Testis (tissue), 3 donors: ENCODE measurements around the gene MAGOH. TPM values are rescaled to one million over a fixed set of nuclear protein-coding genes. Genes with fewer than 3 reads are reported as not detected.

Source experiments
- DNase-seq: peaks from one replicate; pipeline ENCODE4 v3.0.0-alpha.2; 2019
- H3K27ac ChIP-seq, 2 donors: fragments of 200-600 bp; sonication (generic); one replicate each; pipeline ENCODE4 v1.5.1; 2019
- H3K27me3 ChIP-seq: fragments of 200-600 bp; sonication (generic); one replicate; pipeline ENCODE4 v1.5.1; 2019
- H3K36me3 ChIP-seq: fragments of 200-600 bp; sonication (generic); one replicate; pipeline ENCODE4 v1.5.1; 2017; ENCODE audit warnings: low read depth; ENCODE audit errors: missing control alignments
- H3K4me1 ChIP-seq: fragments of 200-600 bp; sonication (generic); one replicate; pipeline ENCODE4 v1.5.1; 2019
- H3K4me3 ChIP-seq, 2 donors: fragments of 200-600 bp; sonication (generic); one replicate each; pipeline ENCODE4 v1.5.1; 2017 to 2019
- H3K9me3 ChIP-seq: fragments of 200-600 bp; sonication (generic); one replicate; pipeline ENCODE4 v1.5.1; 2017
- POLR2A ChIP-seq: fragments of 450-650 bp; IDR thresholded peaks from one replicate; pipeline ENCODE4 v1.6.1; 2017; ENCODE audit warnings: antibody characterized with exemption, mild to moderate bottlenecking, moderate library complexity
- WGBS, 2 donors: methylation state at CpG; one replicate each; pipeline ENCODE4 v1.1.5; 2018; 5-methylcytosine and 5-hydroxymethylcytosine counted together
- intact Hi-C: fragments of 100-400 bp; cut with DNase I; formaldehyde crosslinking; loops from one replicate; pipeline ENCODE4 v1.15.1; 2023; ENCODE audit warnings: low total_unique reads
- polyA plus RNA-seq: library from polyadenylated mRNA; stranded (reverse); fragments of 350-450 nt; fragmentation: Illumina TruSeq; extraction: RNeasy Lipid Tissue Mini Kit (QIAGEN cat#74804); gene quantifications from one replicate; pipeline ENCODE4 v1.2.3, GENCODE V29; 2014; ENCODE audit warnings: low read depth, low replicate concordance; ENCODE audit not compliant: insufficient read depth
- total RNA-seq, 2 donors: library from RNA; depleted of rRNA; stranded (reverse); fragments of >200 nt; gene quantifications; one replicate each; pipeline ENCODE4 v1.2.3, GENCODE V29; 2016
- TF ChIP-seq, protein P1 (sequence below), 3 experiments: fragments of 450-650 bp in 2 of 3; fragments of 200-600 bp in 1 of 3; sonication (generic) in 1 of 3; IDR thresholded peaks; one replicate each; pipeline ENCODE4 v1.5.1; 2016 to 2019; ENCODE audit warnings: antibody characterized with exemption in 3 of 3, mild to moderate bottlenecking in 2 of 3, moderate library complexity in 1 of 3

The MAGOH gene
- total and polyA plus RNA-seq, 3 donors from 2014 or later, result 32.0 to 50.0 (median 39.1) TPM

DNA sequence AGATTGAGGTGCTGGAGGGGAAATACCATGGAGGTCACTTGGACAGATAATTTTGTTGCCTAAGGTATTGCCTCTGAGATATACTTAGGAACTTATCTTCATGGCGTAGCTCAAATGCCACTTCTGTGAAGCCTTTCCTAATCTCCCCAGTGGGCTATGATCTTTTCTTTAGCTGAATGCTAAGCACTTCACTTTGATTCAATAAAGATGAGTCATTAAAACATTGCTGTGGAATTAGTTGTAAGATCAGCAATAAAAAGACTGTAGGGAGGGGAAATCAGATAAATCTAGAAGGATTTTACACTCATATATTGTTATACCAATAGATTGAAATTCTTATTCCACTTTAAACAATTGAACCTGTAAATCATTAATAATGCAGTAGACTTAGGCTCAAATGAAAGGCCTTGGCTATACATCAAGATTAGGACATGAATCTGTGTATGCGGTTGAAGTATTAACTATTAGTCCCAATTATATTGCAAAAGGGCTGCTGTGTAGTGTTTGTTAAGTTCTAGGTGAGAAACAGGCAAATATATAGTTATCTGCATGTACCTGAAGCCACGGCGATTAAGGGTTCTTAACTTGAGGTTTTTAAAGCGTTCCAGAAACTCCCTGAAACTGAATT is 19.2 kb upstream of the MAGOH start:
- TF ChIP-seq, protein P1, sequence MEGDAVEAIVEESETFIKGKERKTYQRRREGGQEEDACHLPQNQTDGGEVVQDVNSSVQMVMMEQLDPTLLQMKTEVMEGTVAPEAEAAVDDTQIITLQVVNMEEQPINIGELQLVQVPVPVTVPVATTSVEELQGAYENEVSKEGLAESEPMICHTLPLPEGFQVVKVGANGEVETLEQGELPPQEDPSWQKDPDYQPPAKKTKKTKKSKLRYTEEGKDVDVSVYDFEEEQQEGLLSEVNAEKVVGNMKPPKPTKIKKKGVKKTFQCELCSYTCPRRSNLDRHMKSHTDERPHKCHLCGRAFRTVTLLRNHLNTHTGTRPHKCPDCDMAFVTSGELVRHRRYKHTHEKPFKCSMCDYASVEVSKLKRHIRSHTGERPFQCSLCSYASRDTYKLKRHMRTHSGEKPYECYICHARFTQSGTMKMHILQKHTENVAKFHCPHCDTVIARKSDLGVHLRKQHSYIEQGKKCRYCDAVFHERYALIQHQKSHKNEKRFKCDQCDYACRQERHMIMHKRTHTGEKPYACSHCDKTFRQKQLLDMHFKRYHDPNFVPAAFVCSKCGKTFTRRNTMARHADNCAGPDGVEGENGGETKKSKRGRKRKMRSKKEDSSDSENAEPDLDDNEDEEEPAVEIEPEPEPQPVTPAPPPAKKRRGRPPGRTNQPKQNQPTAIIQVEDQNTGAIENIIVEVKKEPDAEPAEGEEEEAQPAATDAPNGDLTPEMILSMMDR (IDR thresholded peaks at IDR 0.05), result no peak
- no peak for TF ChIP-seq POLR2A
- Histone ChIP-seq H3K9me3 (no peaks in the 10 kb centered on the region), H3K36me3 (no peaks in the 10 kb centered on the region), H3K27ac (no peak overlapping the region), H3K4me3 (no peak overlapping the region), H3K27me3 (no peaks in the 10 kb centered on the region), H3K4me1 (peaks cover 9% of the 10 kb centered on the region)
- 88 to 92% methylated on average over 5 of the region's 5 CpGs for WGBS, 2 donors
- intact Hi-C loops, result no loop called here
- DNase-seq, result no peak

DNA sequence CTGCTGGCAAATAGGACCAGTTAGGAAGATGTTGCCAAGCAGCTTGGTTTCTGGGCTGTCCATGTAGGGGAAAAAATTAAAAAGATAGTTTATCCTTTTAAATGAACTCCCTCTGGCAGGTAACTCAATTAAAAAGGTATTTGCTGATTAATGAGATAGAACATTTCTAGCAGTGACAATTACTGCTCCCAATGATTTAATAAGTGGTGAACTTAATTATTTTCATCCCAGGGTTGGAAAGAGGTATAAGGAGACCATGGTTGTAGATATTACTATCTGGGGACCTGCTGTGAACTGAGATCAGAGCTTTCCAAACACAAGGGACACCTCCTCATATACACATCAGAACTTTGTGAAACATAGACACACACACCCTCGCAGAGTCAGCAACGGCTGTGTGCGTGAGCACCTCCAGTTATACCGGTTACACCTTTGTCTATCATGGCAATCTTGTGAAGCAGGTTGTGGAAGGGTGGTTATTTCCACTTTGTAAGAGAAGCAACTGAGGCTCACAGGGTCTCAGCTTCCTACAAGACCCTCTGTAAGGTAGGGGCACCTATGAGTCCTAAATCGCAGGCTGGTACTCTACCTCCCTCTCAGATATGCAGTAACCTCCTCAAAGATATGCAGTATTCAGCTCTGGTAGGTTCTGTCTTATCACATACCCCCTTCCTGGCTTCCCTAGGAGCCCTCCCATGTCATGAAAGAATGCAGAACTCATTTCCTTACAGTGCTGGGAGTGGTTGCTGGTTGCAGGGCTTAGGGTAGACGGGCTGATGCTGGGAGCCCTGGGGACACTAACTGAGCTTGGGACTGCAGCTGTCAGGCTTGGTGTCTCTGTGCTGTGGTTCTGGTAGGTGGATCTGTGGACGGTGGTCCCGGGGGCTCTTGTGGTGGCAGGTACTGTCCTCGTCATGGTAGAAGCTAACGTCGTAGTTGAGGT is 18.5 kb upstream of the MAGOH start:
- Histone ChIP-seq H3K36me3 (no peaks in the 10 kb centered on the region), H3K27ac (no peak overlapping the region), H3K27me3 (no peaks in the 10 kb centered on the region), H3K4me1 (peaks cover 9% of the 10 kb centered on the region), H3K9me3 (no peaks in the 10 kb centered on the region), H3K4me3 (no peak overlapping the region)
- TF ChIP-seq, protein P1 (IDR thresholded peaks at IDR 0.05), result no peak
- TF ChIP-seq POLR2A, result no peak
- DNase-seq, result no peak
- WGBS, 2 donors, result 90 to 97% methylated on average over 11 of the region's 11 CpGs
- intact Hi-C loops, result no loop called here

DNA sequence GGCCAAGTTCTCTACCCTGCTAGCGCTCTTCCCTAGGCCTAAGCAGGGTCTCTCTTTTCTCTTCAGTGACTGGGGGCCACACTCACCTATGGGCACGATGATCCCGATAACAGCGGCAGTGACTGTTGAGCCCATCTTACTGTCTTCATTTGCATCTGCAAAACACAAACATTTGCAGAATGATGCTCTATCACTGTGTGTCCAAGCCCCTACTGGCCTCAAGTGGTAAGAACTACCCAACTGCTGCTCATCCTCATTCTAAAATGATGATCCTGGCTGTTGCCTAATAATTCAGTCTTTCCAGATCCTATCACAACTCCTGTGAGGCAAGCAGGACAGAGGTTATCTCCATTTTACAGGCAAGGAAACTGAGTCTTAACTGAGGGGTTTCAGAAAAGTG is 16.7 kb upstream of the MAGOH start:
- WGBS, 2 donors, result 96 to 100% methylated on average over 4 of the region's 4 CpGs
- Histone ChIP-seq H3K27ac (no peak overlapping the region), H3K36me3 (no peaks in the 10 kb centered on the region), H3K4me1 (peaks cover 9% of the 10 kb centered on the region), H3K9me3 (no peaks in the 10 kb centered on the region), H3K4me3 (no peak overlapping the region), H3K27me3 (no peaks in the 10 kb centered on the region)
- TF ChIP-seq, protein P1 (IDR thresholded peaks at IDR 0.05), result no peak
- TF ChIP-seq POLR2A, result no peak
- intact Hi-C loops, result no loop called here
- no peak for DNase-seq

DNA sequence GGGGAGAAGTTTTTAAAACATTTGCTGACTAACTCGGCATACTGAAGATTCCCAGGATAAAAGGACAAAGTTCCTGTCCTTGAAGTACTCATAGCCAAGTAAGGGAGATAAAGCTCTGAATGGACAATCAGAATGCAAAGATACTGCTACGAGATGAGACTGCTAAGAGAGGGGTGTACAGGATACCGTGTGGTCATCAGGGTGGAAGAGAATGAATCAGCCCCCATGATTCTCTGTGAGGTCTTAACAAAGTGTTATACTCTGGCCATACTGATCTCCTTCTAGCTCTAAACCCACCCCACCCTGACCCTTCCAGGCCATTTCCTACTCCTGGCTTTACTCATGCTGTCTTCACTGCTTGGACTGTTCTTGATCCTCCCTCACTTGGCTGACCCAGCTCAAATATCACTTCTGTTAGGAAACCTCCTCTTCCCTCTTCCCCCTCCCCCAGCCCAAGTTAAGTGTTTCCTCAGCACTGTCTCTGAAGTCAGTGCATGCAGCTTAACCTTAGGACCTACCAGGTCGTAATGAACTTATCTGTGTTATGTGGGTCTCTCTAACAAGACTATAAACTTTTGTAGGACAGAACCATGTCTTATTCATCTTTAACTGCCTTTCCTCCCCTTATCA is 15.8 kb upstream of the MAGOH start:
- Histone ChIP-seq H3K27ac (no peak overlapping the region), H3K4me1 (peaks cover 9% of the 10 kb centered on the region), H3K27me3 (no peaks in the 10 kb centered on the region), H3K36me3 (no peaks in the 10 kb centered on the region), H3K4me3 (no peak overlapping the region), H3K9me3 (no peaks in the 10 kb centered on the region)
- DNase-seq, result no peak
- TF ChIP-seq POLR2A, result no peak
- TF ChIP-seq, protein P1 (IDR thresholded peaks at IDR 0.05), result no peak
- intact Hi-C loops, result no loop called here
- WGBS, 2 donors, result 48 to 58% methylated on average over 4 of the region's 4 CpGs
